HG03108 (cell line): ENCODE results near the gene PLA2G2F.

Experiments
- ATAC-seq: cut with Tn5 transposase; IDR thresholded peaks from one replicate; pipeline ENCODE4 v1.9.1; 2021; ENCODE audit warnings: moderate library complexity; ENCODE audit not compliant: unreplicated experiment

The PLA2G2F gene

GRCh38 chr1:20188455-20188817 is 49.3 kb downstream of the PLA2G2F start:
- ATAC-seq = no peak

- ATAC-seq = no peak
Observed at GRCh38 chr1:20189664-20190063, 50.5 kb downstream of the PLA2G2F start.

GRCh38 chr1:20190256-20191160 is 51.4 kb downstream of the PLA2G2F start:
- no peak for ATAC-seq

- ATAC-seq = no peak
Observed at GRCh38 chr1:20191266-20191825, 52.2 kb downstream of the PLA2G2F start.

GRCh38 chr1:20192364-20192763 is 53.2 kb downstream of the PLA2G2F start:
- ATAC-seq = no peak

- no peak for ATAC-seq
Observed at GRCh38 chr1:20192871-20193411, 53.8 kb downstream of the PLA2G2F start.

- no peak for ATAC-seq
Observed at GRCh38 chr1:20194224-20194623, 55.1 kb downstream of the PLA2G2F start.

GRCh38 chr1:20194757-20195461 is 55.8 kb downstream of the PLA2G2F start:
- no peak for ATAC-seq

- ATAC-seq = no peak
Observed at GRCh38 chr1:20195462-20195780, 56.3 kb downstream of the PLA2G2F start.

- no peak for ATAC-seq
Observed at GRCh38 chr1:20197329-20197791, 58.2 kb downstream of the PLA2G2F start.

- no peak for ATAC-seq
Observed at GRCh38 chr1:20198296-20198695, 59.2 kb downstream of the PLA2G2F start.

- no peak for ATAC-seq
Observed at GRCh38 chr1:20198918-20199317, 59.8 kb downstream of the PLA2G2F start.

GRCh38 chr1:20199403-20199802 is 60.3 kb downstream of the PLA2G2F start:
- no peak for ATAC-seq

- no peak for ATAC-seq
Observed at GRCh38 chr1:20199840-20200239, 60.7 kb downstream of the PLA2G2F start.
